Astrocyte of the spinal cord (primary cell): ENCODE data around the gene SYT12.

ENCODE experiments used
- DNase-seq: peaks from one replicate; pipeline ENCODE4 v3.0.0; 2011; ENCODE audit warnings: low read depth, low spot score
- H3K4me3 ChIP-seq: 2 replicates; pipeline ENCODE4 v1.5.1; 2011; ENCODE audit warnings: low read depth, mild to moderate bottlenecking, low read length, moderate library complexity
- CTCF ChIP-seq: IDR thresholded peaks from 2 replicates; pipeline ENCODE4 v1.5.1; 2012; ENCODE audit warnings: low read depth, mild to moderate bottlenecking, low read length, inconsistent platforms
- in situ Hi-C: cut with HindIII; loops from 2 replicates; pipeline ENCODE4 v1.10.0; 2017; ENCODE audit warnings: low sequenced_read_pairs

Gene SYT12

DNA sequence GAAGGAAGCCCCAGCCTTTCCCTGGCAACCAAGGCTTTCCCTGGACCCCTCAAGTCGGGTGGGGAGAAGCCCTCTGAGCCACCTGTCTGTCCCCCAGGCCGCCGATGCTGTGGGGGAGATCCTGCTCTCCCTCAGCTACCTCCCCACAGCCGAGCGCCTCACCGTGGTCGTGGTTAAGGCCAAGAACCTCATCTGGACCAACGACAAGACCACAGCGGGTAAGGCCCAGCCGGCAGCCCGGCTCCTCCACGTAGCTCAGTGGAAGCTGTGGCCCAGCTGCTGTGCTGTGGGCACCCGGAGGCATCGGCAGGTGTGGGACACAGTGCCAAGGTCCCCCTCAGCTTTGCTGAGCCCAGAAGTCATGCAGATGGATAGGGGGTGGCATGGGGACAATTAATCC, 21.6 kb downstream of the SYT12 start:
- in situ Hi-C loops, result no loop called here
- peak; percentile 64 for DNase-seq
- H3K4me3 ChIP-seq, result no peak overlapping the region
- TF ChIP-seq CTCF, result no peak

DNA sequence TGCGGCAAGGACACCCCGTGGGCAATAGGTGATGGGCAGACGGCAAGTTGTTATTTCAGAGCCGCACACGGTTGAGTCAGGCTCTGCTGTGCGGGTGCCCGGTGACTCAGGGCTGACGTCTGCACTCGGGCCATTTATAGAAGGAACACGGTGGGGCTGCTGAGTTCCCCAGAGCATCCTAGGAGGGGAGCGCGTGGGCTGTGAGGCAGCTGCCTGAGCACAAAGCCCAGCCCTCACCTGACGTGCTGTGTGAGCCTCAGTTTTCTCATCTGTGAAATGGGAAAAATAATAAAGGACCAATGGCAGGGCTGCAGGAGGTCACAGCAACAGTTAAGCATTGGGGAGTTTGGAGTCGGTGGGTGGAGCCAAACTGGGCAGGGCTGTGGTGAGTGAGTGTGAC, 22.4 kb downstream of the SYT12 start:
- peak; percentile 41 for TF ChIP-seq CTCF
- H3K4me3 ChIP-seq, result no peak overlapping the region
- in situ Hi-C loops, result no loop called here
- peak; percentile 95 for DNase-seq

- no peak for TF ChIP-seq CTCF
- H3K4me3 ChIP-seq, result no peak overlapping the region
- DNase-seq, result no peak
- in situ Hi-C loops, result no loop called here
Observed at GRCh38 chr11:67048515-67049130, 25.7 kb downstream of the SYT12 start.

DNA sequence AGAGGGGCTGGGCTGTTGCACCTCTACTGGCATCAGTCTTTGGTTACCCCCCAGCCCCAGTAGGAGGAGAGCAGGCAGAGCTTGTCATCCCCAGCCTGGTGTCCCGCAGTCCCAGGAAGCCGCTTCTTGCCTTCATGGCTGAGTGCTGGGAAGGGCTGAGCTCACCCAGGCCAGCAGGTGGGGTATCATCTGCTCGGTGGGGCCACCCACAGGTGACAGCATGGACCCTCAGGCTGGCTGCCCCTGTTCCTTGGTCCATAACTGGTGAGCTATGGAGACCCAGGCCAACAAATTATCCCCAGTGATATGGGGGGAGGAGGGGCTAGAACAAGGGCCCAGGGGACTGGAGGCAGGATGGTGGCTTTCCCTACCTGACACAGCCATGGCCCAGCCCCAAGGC, 27.2 kb downstream of the SYT12 start:
- in situ Hi-C loops, result no loop called here
- H3K4me3 ChIP-seq, result no peak overlapping the region
- TF ChIP-seq CTCF, result no peak
- no peak for DNase-seq

DNA sequence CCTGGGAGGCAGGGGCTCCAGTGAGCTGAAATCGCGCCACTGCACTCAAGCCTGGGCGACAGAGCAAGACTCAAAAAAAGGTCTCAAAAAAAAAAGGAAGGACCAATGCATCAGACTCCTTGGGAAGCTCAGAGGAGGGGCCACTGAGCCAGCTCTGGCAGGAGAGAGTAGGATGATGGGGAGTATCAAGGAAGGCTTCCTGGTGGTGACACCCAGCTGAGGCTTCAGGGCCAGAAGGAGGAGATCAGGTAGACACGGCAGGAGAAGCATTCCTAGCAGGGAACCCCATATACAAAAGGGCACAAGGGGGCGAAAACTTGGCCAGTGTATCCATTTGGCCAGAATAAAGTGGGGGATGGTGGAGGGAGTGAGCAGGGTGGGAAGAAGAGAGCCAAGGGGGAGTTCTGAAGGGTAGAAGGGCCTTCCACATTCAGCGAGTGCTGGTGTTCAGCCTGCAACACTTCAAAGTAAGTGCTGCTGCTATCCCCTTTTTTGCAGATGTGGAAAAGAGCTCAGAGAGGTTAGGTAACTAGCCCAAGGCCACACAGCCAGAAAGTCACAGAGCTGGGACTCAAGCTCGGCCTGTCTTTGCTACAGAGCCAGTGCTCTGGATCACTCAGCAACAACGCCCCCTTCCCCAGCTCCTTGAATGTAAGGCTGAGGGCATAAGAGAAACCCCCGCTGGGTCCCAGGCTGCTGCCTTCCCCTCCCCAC, 28.4 kb downstream of the SYT12 start:
- TF ChIP-seq CTCF, result no peak
- DNase-seq, result no peak
- in situ Hi-C loops, result no loop called here
- H3K4me3 ChIP-seq, result no peak overlapping the region

GRCh38 chr11:67051945-67052488, 29.1 kb downstream of the SYT12 start:
- no peak for DNase-seq
- H3K4me3 ChIP-seq, result no peak overlapping the region
- in situ Hi-C loops, result no loop called here
- TF ChIP-seq CTCF, result no peak
